ENCODE results near the gene ATP1A4.

The ATP1A4 gene

GRCh38 chr1:160127865-160128523 is 23.4 kb upstream of the ATP1A4 start:
- no peak for DNase-seq (ENCODE audit: low read depth)
- in situ Hi-C loops (cut with HindIII; ENCODE audit: low sequenced_read_pairs), result no loop called here
- no peak for TF ChIP-seq CTCF (IDR thresholded peaks at IDR 0.05; ENCODE audit: low read depth, low read length, missing control alignments)
- H3K4me3 ChIP-seq (ENCODE audit: low read depth, low read length), result no peak overlapping the region

- in situ Hi-C loops (cut with HindIII; ENCODE audit: low sequenced_read_pairs), result no loop called here
- no peak for DNase-seq (ENCODE audit: low read depth)
- no peak overlapping the region for H3K4me3 ChIP-seq (ENCODE audit: low read depth, low read length)
- no peak for TF ChIP-seq CTCF (IDR thresholded peaks at IDR 0.05; ENCODE audit: low read depth, low read length, missing control alignments)
Observed at GRCh38 chr1:160128636-160129035, 22.8 kb upstream of the ATP1A4 start.

GRCh38 chr1:160129046-160129445 is 22.4 kb upstream of the ATP1A4 start:
- DNase-seq (ENCODE audit: low read depth), result no peak
- in situ Hi-C loops (cut with HindIII; ENCODE audit: low sequenced_read_pairs), result no loop called here
- no peak overlapping the region for H3K4me3 ChIP-seq (ENCODE audit: low read depth, low read length)
- no peak for TF ChIP-seq CTCF (IDR thresholded peaks at IDR 0.05; ENCODE audit: low read depth, low read length, missing control alignments)

GRCh38 chr1:160129558-160129957 is 21.8 kb upstream of the ATP1A4 start:
- TF ChIP-seq CTCF (IDR thresholded peaks at IDR 0.05; ENCODE audit: low read depth, low read length, missing control alignments), result no peak

GRCh38 chr1:160129966-160130365 is 21.4 kb upstream of the ATP1A4 start:
- in situ Hi-C loops (cut with HindIII; ENCODE audit: low sequenced_read_pairs), result no loop called here
- DNase-seq (ENCODE audit: low read depth), result no peak
- TF ChIP-seq CTCF (IDR thresholded peaks at IDR 0.05; ENCODE audit: low read depth, low read length, missing control alignments), result no peak
- H3K4me3 ChIP-seq (ENCODE audit: low read depth, low read length), result no peak overlapping the region

More at GRCh38 chr1:160129558-160129957, 21.8 kb upstream of the ATP1A4 start:
- in situ Hi-C loops (cut with HindIII; ENCODE audit: low sequenced_read_pairs), result no loop called here
- DNase-seq (ENCODE audit: low read depth), result no peak
- no peak overlapping the region for H3K4me3 ChIP-seq (ENCODE audit: low read depth, low read length)

GRCh38 chr1:160130486-160130885 is 20.9 kb upstream of the ATP1A4 start:
- TF ChIP-seq CTCF (IDR thresholded peaks at IDR 0.05; ENCODE audit: low read depth, low read length, missing control alignments), result no peak
- H3K4me3 ChIP-seq (ENCODE audit: low read depth, low read length), result no peak overlapping the region
- in situ Hi-C loops (cut with HindIII; ENCODE audit: low sequenced_read_pairs), result no loop called here

More at GRCh38 chr1:160130486-160130885, 20.9 kb upstream of the ATP1A4 start:
- DNase-seq (ENCODE audit: low read depth), result no peak

Measured in astrocyte of the cerebellum (primary cell).